ENCODE measurements around the gene SPATC1L. TPM values are rescaled to one million over a fixed set of nuclear protein-coding genes. Genes with fewer than 3 reads are reported as not detected.

Gene SPATC1L
- total and polyA plus RNA-seq, 2 donors (not counting 3 experiments of a cell fraction or from before 2014, with no cell fraction given): 11.5 to 15.3 TPM

DNA sequence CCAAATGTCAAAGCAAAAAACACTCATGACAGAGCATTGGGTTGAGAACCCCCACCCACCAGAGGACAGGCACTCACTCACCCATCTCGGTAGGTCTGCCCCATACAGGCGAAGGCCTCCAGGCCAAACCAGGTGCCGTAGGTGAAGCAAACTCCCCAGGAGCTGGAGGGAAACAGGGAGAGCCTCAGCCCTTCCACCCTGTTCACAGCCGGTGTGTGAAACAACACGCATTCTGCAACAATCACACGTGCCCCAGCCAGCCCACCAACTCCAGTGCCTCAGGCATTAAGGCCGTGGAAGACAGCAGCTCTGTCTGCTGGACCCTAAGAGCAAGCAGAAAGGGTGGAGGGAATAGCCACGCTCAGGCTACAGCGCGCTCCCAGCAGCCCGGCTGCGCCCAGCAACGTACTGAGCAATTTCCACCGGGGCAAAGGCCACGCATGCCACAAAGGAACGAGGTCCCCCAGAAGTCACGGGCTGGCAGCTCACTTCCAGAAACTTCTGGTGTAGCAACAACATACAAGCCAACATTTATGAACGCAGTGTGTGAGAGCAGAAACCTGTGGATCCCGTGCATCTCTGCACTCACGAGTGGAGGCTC is 11.4 kb upstream of the SPATC1L start:
- no peak overlapping the region for H2AFZ ChIP-seq (ENCODE audit: low read depth, low read length)
- no peaks in the 10 kb centered on the region for H3K4me1 ChIP-seq (ENCODE audit: control insufficient read depth, extremely low read depth, insufficient read depth, low read length)
- POLR2A ChIA-PET: no interaction called here
- H3K4me2 ChIP-seq (ENCODE audit: insufficient read depth, low read length): no peak overlapping the region
- no peaks in the 10 kb centered on the region for H4K20me1 ChIP-seq (replicated peaks; ENCODE audit: control insufficient read depth, extremely low read depth, insufficient read depth, low read length)
- H3K36me3 ChIP-seq (ENCODE audit: control insufficient read depth in 2 of 2, extremely low read depth in 1 of 2, insufficient read depth in 2 of 2, low read length in 2 of 2): peaks cover 25 to 42% of the 10 kb centered on the region in 2 experiments
- TF ChIP-seq EZH2 (IDR thresholded peaks at IDR 0.05; ENCODE audit: borderline replicate concordance, low read depth, low read length, severe bottlenecking): no peak
- no peak for TF ChIP-seq FOS (IDR thresholded peaks at IDR 0.05; ENCODE audit: borderline replicate concordance, insufficient read depth, low read length)
- TF ChIP-seq JUN (IDR thresholded peaks at IDR 0.05; ENCODE audit: borderline replicate concordance, insufficient read depth, insufficient read length, low read depth): no peak
- no peak for TF ChIP-seq GATA2 (IDR thresholded peaks at IDR 0.05; ENCODE audit: insufficient read depth, insufficient read length, low read depth, low read length)
- TF ChIP-seq, protein P1, sequence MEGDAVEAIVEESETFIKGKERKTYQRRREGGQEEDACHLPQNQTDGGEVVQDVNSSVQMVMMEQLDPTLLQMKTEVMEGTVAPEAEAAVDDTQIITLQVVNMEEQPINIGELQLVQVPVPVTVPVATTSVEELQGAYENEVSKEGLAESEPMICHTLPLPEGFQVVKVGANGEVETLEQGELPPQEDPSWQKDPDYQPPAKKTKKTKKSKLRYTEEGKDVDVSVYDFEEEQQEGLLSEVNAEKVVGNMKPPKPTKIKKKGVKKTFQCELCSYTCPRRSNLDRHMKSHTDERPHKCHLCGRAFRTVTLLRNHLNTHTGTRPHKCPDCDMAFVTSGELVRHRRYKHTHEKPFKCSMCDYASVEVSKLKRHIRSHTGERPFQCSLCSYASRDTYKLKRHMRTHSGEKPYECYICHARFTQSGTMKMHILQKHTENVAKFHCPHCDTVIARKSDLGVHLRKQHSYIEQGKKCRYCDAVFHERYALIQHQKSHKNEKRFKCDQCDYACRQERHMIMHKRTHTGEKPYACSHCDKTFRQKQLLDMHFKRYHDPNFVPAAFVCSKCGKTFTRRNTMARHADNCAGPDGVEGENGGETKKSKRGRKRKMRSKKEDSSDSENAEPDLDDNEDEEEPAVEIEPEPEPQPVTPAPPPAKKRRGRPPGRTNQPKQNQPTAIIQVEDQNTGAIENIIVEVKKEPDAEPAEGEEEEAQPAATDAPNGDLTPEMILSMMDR (IDR thresholded peaks at IDR 0.05; ENCODE audit: extremely low read depth in 1 of 2, insufficient read depth in 1 of 2, low read depth in 1 of 2, low read length in 2 of 2): no peak
- no peak for TF ChIP-seq MAX (IDR thresholded peaks at IDR 0.05; ENCODE audit: insufficient read depth, insufficient read length)
- TF ChIP-seq POLR2A (IDR thresholded peaks at IDR 0.05; ENCODE audit: low read depth, low read length): no peak
- no peak for TF ChIP-seq MYC (IDR thresholded peaks at IDR 0.05; ENCODE audit: low read depth, low read length)
- no peak for TF ChIP-seq POLR2AphosphoS5 (IDR thresholded peaks at IDR 0.05; ENCODE audit: insufficient read depth, low read depth, low read length)
- FAIRE-seq: no peak
- no peaks in the 10 kb centered on the region for H3K9me1 ChIP-seq (replicated peaks; ENCODE audit: control insufficient read depth, extremely low read depth, insufficient read depth, low read length)
- H3K4me3 ChIP-seq (replicated peaks in 1 of 3; ENCODE audit: insufficient read depth in 1 of 3, low read depth in 1 of 3, low read length in 3 of 3): no peak overlapping the region
- H3K27me3 ChIP-seq (ENCODE audit: control insufficient read depth in 2 of 2, insufficient read depth in 2 of 2, low read length in 2 of 2): no peaks in the 10 kb centered on the region
- CTCF ChIA-PET: interaction anchor here (1.1 kb wide), 1 partner anchor 33 kb away, joined by 4 read pairs; no protein-coding TSS in a partner anchor
- no TSS peak for BruUV-seq (replicated peaks)
- H3K9me3 ChIP-seq (replicated peaks; ENCODE audit: control insufficient read depth, insufficient read depth, low read length): no peaks in the 10 kb centered on the region
- no peaks in the 10 kb centered on the region for H3K79me2 ChIP-seq (ENCODE audit: control insufficient read depth, insufficient read depth, low read length)
- intact Hi-C loops (cut with micrococcal nuclease) (no loop called here), dilution Hi-C loops (cut with MboI; ENCODE audit: extremely low pct_ligation_motif_present, low sequenced_read_pairs) (no loop called here)
- DNase-seq (ENCODE audit: low read depth, low spot score): no peak
- H3K27ac ChIP-seq (ENCODE audit: insufficient read depth, low read depth, low read length): no peak overlapping the region
- H3K9ac ChIP-seq (replicated peaks; ENCODE audit: extremely low read depth, insufficient read depth, low read length): no peak overlapping the region
